BE2C (cell line): Measurements from ENCODE around the gene NCAM2.

ENCODE experiments used
- DNase-seq: peaks from one replicate; pipeline ENCODE4 v3.0.0-alpha.2; 2020
- H3K27me3 ChIP-seq: fragments of 250-450 bp; sonication (Bioruptor Pico); 2 replicates; pipeline ENCODE4 v1.5.1; 2020; ENCODE audit warnings: mild to moderate bottlenecking
- H3K36me3 ChIP-seq: fragments of 250-450 bp; sonication (Bioruptor Pico); 2 replicates; pipeline ENCODE4 v1.5.1; 2020; ENCODE audit warnings: mild to moderate bottlenecking
- H3K4me1 ChIP-seq: fragments of 250-450 bp; sonication (Bioruptor Pico); 2 replicates; pipeline ENCODE4 v1.5.1; 2020
- H3K4me3 ChIP-seq: 2 replicates; pipeline ENCODE4 v1.5.1; 2011; ENCODE audit warnings: low read depth, low read length
- H3K9me3 ChIP-seq: fragments of 250-450 bp; sonication (Bioruptor Pico); 2 replicates; pipeline ENCODE4 v1.5.1; 2020
- CTCF ChIP-seq: IDR thresholded peaks from 2 replicates; pipeline ENCODE4 v1.5.1; 2012; ENCODE audit warnings: mild to moderate bottlenecking, low read depth, low read length

Gene NCAM2

GRCh38 chr21:21052672-21053071 is 54.5 kb downstream of the NCAM2 start:
- Histone ChIP-seq H3K4me3 (no peak overlapping the region), H3K36me3 (no peaks in the 10 kb centered on the region), H3K27me3 (no peaks in the 10 kb centered on the region), H3K4me1 (no peaks in the 10 kb centered on the region), H3K9me3 (no peaks in the 10 kb centered on the region)
- no peak for DNase-seq
- no peak for TF ChIP-seq CTCF

- H3K36me3 ChIP-seq = no peaks in the 10 kb centered on the region
- no peaks in the 10 kb centered on the region for H3K4me1 ChIP-seq
- no peaks in the 10 kb centered on the region for H3K27me3 ChIP-seq
- H3K4me3 ChIP-seq = no peak overlapping the region
- no peaks in the 10 kb centered on the region for H3K9me3 ChIP-seq
- no peak for DNase-seq
- no peak for TF ChIP-seq CTCF
These were observed 59.3 kb downstream of the NCAM2 start for GRCh38 chr21:21057349-21058062.

GRCh38 chr21:21063828-21064227 is 65.6 kb downstream of the NCAM2 start:
- H3K4me1 ChIP-seq = no peaks in the 10 kb centered on the region
- no peaks in the 10 kb centered on the region for H3K9me3 ChIP-seq
- no peak for TF ChIP-seq CTCF
- no peak for DNase-seq
- no peaks in the 10 kb centered on the region for H3K27me3 ChIP-seq
- no peak overlapping the region for H3K4me3 ChIP-seq
- H3K36me3 ChIP-seq = no peaks in the 10 kb centered on the region

- DNase-seq = no peak
- H3K36me3 ChIP-seq = no peaks in the 10 kb centered on the region
- no peak for TF ChIP-seq CTCF
- H3K9me3 ChIP-seq = no peaks in the 10 kb centered on the region
- no peaks in the 10 kb centered on the region for H3K4me1 ChIP-seq
- no peaks in the 10 kb centered on the region for H3K27me3 ChIP-seq
- H3K4me3 ChIP-seq = no peak overlapping the region
These were observed 66.1 kb downstream of the NCAM2 start for GRCh38 chr21:21064353-21064752.

GRCh38 chr21:21067375-21067774 is 69.2 kb downstream of the NCAM2 start:
- H3K4me1 ChIP-seq = no peaks in the 10 kb centered on the region
- H3K27me3 ChIP-seq = no peaks in the 10 kb centered on the region
- TF ChIP-seq CTCF = no peak
- no peaks in the 10 kb centered on the region for H3K9me3 ChIP-seq
- H3K36me3 ChIP-seq = no peaks in the 10 kb centered on the region
- no peak for DNase-seq
- H3K4me3 ChIP-seq = no peak overlapping the region

- Histone ChIP-seq H3K4me1 (no peaks in the 10 kb centered on the region), H3K4me3 (no peak overlapping the region), H3K27me3 (no peaks in the 10 kb centered on the region), H3K36me3 (no peaks in the 10 kb centered on the region), H3K9me3 (no peaks in the 10 kb centered on the region)
- no peak for TF ChIP-seq CTCF
- DNase-seq = no peak
These were observed 76.1 kb downstream of the NCAM2 start for GRCh38 chr21:21074305-21074704.
